HG02763 (cell line): ENCODE measurements around the gene GTF2IRD1.
A peak's percentile ranks its signal among the peaks of the same experiment; 100 is the strongest.

Source experiments
- ATAC-seq: cut with Tn5 transposase; IDR thresholded peaks from one replicate; pipeline ENCODE4 v1.9.1; 2021; ENCODE audit warnings: mild to moderate bottlenecking, moderate library complexity; ENCODE audit not compliant: unreplicated experiment

Gene GTF2IRD1

DNA sequence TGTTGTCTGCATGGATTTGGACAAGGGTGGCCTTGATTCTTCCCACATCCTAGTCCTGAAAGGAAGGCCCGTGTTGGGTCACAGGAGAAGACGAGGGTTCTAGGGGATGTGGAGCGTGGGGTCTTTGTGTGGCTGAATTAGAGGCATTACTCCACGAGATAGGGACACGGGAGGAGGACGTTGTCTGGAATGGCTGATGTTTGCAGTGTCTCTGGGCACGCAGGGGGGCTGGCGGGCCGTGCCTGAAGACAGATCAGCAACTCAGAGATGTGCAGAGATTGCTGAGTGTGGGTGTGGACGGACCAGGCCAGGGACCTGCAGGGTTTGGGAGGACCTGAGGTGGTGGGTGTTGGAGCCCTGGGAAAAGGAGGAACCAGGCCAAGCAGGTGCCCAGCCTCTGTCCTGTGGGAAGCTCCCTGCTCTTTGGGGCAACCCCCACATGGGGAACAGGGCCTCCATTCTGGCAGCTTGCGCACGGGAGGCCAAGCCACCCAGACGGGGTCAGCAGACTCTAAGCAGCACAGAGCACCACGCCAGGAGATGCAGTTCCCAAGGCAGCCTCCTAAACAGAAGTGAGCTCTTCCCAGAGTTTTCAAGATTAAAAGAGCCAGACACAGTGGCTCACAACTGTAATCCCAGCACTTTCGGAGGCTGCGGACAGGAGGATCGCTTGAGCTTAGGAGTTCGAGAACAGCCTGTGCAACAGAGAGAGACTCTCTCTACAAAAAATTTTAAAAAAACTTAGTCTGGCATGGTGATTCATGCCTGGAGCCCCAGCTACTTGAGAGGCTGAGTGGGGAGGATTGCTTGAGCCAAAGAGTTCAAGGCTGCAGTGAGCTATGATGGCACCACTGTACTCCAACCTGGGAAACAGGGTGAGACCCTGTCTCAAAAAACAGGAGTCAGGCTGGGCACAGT is 132.8 kb downstream of the GTF2IRD1 start:
- ATAC-seq: no peak

- peak; percentile 71 for ATAC-seq
Measured at GRCh38 chr7:74587435-74588126, 133.9 kb downstream of the GTF2IRD1 start.

DNA sequence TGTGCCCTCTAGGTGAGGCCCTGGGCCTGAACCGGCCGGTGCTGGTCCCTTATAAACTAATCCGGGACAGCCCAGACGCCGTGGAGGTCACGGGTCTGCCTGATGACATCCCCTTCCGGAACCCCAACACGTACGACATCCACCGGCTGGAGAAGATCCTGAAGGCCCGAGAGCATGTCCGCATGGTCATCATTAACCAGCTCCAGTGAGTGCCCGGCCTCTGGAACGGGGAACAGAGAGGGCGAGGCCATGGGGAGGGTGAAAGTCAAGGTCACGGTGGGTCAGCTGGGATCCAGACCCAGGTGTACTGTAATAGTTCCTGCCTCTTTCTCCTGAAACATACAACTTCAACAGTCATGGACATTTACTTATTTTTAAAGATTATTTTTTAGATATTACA is 137.1 kb downstream of the GTF2IRD1 start:
- no peak for ATAC-seq

- ATAC-seq: no peak
Measured at GRCh38 chr7:74598558-74598957, 144.9 kb downstream of the GTF2IRD1 start.

GRCh38 chr7:74599244-74599643 is 145.5 kb downstream of the GTF2IRD1 start:
- ATAC-seq: no peak

DNA sequence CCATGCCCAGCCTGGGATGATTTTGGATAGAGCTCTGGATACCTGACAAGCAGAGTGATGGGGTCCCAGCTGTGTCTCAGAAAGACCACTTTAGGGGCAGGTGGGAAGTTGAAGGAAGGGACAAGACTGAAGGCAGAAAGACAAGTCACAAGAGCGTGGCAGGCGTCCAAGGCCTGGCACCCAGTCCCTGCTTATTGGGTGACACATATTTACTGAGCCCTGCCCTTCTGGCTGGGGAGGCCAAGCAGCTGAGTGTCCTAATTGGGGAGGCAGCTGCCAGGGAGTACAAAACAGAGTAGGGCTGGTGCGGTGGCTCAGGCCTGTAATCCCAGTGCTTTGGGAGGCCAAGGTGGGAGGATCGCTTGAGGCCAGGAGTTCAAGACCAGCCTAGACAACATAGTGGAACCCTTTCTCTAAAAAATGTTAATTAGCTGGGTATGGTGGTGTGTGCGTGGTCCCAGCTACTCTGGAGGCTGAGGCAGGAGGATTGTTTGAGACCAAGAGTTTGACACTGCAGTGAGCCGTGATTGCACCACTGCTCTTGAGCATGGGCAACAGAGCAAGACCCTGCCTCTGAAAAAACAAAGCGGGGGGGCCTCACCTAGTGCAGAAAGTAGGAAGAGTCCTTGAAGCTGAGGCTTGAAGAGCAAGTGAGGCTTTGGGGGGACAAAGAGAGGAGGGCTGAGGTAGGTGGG is 150.8 kb downstream of the GTF2IRD1 start:
- no peak for ATAC-seq

GRCh38 chr7:74606101-74606908 is 152.6 kb downstream of the GTF2IRD1 start:
- no peak for ATAC-seq

DNA sequence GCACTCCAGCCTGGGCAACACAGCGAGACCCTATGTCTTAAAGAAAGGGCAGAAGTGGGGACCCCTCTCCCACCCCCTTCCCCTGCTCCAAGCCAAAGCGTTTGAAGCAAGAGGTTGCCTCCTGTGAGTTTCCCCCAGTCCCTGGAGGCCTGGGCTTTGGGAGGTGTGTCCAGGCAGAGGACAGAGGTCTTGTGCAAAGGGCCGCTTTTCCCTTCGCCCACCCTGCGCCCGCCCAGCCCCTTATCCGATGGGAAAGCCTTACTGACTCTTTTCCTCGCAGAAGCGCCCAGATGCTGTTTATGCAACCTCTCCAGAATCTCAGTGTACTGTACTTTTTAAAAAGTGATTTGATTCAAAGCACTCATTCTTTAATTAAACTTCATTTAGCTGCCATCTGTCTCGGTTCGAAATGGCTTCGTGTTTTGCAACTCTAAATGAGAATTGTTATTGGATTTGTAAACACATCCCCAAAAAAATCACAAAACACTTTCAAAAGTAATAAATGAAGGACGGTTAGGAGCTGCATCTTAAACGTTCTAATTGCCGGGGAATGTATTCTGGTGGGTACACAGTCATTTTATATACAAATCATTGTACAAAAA is 153.3 kb downstream of the GTF2IRD1 start:
- no peak for ATAC-seq

- ATAC-seq: no peak
Measured at GRCh38 chr7:74612015-74612829, 158.5 kb downstream of the GTF2IRD1 start.

- ATAC-seq: no peak
Measured at GRCh38 chr7:74615933-74616780, 162.5 kb downstream of the GTF2IRD1 start.

DNA sequence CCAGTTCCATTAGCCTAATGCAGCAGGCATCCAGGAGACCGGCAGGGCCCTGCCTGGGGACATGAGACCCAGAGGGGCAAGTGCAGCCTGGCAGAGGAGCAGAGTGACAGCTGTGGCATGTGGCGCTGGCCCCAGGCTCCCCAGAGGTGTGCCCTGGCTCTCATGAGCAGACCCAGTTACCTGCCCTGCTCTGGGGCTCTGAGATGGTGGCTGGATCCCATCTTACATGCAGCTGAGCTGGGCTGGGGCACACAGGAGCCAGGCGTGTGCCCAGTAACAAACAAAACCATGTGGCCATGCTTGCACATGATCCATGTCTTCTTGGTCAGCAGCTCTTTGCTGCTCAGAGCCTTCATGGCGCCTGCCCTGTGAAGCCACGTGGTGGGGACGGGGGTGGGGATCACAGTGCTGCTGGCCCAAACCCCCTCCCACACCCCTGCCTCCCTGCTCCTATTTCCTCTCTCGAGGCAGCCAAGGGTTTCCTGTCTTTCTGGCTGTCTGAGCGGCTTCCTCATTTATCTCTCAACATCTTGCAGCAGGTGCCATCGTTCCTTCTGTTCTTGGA is 163.6 kb downstream of the GTF2IRD1 start:
- no peak for ATAC-seq

- ATAC-seq: no peak
Measured at GRCh38 chr7:74619235-74619860, 165.6 kb downstream of the GTF2IRD1 start.

GRCh38 chr7:74622228-74622749 is 168.6 kb downstream of the GTF2IRD1 start:
- no peak for ATAC-seq

- no peak for ATAC-seq
Measured at GRCh38 chr7:74623135-74623534, 169.4 kb downstream of the GTF2IRD1 start.

GRCh38 chr7:74625446-74625845 is 171.7 kb downstream of the GTF2IRD1 start:
- ATAC-seq: no peak

- no peak for ATAC-seq
Measured at GRCh38 chr7:74627661-74628411, 174.1 kb downstream of the GTF2IRD1 start.

DNA sequence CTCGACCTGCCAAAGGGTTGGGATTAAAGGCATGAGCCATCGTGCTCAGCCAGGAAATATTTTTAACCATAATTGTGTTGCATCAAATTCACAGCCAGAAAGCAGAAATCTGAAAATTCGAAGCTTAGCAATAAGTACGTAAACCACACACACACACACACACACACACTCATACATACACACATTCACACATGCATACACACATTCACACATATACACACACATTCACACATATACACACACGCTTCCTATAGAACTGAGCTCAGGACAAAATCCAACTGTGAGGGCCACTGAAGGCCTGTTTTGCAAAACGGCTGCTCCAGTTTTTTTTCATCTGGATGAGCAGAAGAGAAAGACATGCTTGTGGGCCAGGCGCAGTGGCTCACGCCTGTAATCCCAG is 178.8 kb downstream of the GTF2IRD1 start:
- no peak for ATAC-seq
